GM21390 (cell line): ENCODE results near the gene PARD3.

Experiments
- ATAC-seq: cut with Tn5 transposase; IDR thresholded peaks from one replicate; pipeline ENCODE4 v1.9.1; 2021; ENCODE audit not compliant: unreplicated experiment

Gene PARD3

GRCh38 chr10:34203966-34204630, 611.0 kb downstream of the PARD3 start:
- no peak for ATAC-seq

- ATAC-seq: no peak
Observed at GRCh38 chr10:34200355-34200901, 614.7 kb downstream of the PARD3 start.

GRCh38 chr10:34198953-34199352, 616.1 kb downstream of the PARD3 start:
- no peak for ATAC-seq

GRCh38 chr10:34196058-34196433, 619.0 kb downstream of the PARD3 start:
- no peak for ATAC-seq

- ATAC-seq: no peak
Observed at GRCh38 chr10:34195364-34196057, 619.6 kb downstream of the PARD3 start.

GRCh38 chr10:34193931-34194626, 621.0 kb downstream of the PARD3 start:
- ATAC-seq: no peak

- ATAC-seq: no peak
Observed at GRCh38 chr10:34192646-34193045, 622.5 kb downstream of the PARD3 start.

- ATAC-seq: no peak
Observed at GRCh38 chr10:34191406-34191805, 623.7 kb downstream of the PARD3 start.

- ATAC-seq: no peak
Observed at GRCh38 chr10:34190580-34190979, 624.5 kb downstream of the PARD3 start.

- no peak for ATAC-seq
Observed at GRCh38 chr10:34189830-34190229, 625.3 kb downstream of the PARD3 start.

- ATAC-seq: no peak
Observed at GRCh38 chr10:34188221-34188620, 626.9 kb downstream of the PARD3 start.

- no peak for ATAC-seq
Observed at GRCh38 chr10:34187201-34187600, 627.9 kb downstream of the PARD3 start.

GRCh38 chr10:34186745-34187144, 628.4 kb downstream of the PARD3 start:
- no peak for ATAC-seq

GRCh38 chr10:34185998-34186397, 629.1 kb downstream of the PARD3 start:
- ATAC-seq: no peak

GRCh38 chr10:34184939-34185386, 630.1 kb downstream of the PARD3 start:
- ATAC-seq: no peak

GRCh38 chr10:34184397-34184796, 630.7 kb downstream of the PARD3 start:
- no peak for ATAC-seq

GRCh38 chr10:34183016-34183796, 631.9 kb downstream of the PARD3 start:
- ATAC-seq: no peak

GRCh38 chr10:34181553-34182300, 633.4 kb downstream of the PARD3 start:
- no peak for ATAC-seq

GRCh38 chr10:34180749-34181148, 634.3 kb downstream of the PARD3 start:
- no peak for ATAC-seq

- no peak for ATAC-seq
Observed at GRCh38 chr10:34179280-34179679, 635.8 kb downstream of the PARD3 start.
